Measurements from ENCODE around the gene ARHGAP10.
"Not testable (repeated sequence)": the region's sequence is repeated elsewhere in the genome, so short reads cannot be mapped to it uniquely, and the experiment has no call there.

Gene ARHGAP10

DNA sequence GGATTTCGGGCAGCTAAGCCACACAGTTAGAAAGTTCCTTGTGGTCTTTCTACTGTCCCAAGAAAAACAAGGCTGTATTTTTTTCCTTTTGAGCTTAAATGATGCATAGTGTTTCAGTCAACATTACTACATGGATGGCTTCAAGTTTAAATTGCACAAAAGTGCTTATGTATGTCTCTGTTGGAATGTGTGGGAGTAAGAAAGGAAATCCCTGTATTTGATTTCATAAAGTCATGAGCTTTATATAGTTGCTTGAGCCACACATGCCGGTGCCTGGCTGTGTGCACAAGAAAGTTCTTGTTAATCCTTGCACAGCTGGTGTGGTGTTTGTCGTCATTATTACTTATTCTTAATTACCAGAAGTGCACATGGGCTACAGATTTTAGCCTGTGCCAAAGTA lies 262.2 kb downstream of the ARHGAP10 start:
- Histone ChIP-seq H3K27me3 (ENCODE audit: insufficient read depth, low read length, poor library complexity) (no peaks in the 10 kb centered on the region), H4K20me1 (ENCODE audit: insufficient read depth, low read length) (no peaks in the 10 kb centered on the region), H3K4me2 (ENCODE audit: insufficient read depth, low read length) (no peak overlapping the region), H2AFZ (ENCODE audit: low read depth, low read length) (no peak overlapping the region), H3K4me1 (ENCODE audit: insufficient read depth, low read length) (no peaks in the 10 kb centered on the region), H3K9ac (ENCODE audit: low read depth, low read length) (no peak overlapping the region), H3K4me3 (ENCODE audit: low read depth in 1 of 2, low read length in 2 of 2) (no peak overlapping the region), H3K36me3 (ENCODE audit: insufficient read depth, low read length) (no peaks in the 10 kb centered on the region), H3K27ac (ENCODE audit: low read length) (no peak overlapping the region), H3K79me2 (ENCODE audit: insufficient read depth, low read length) (no peaks in the 10 kb centered on the region), H3K9me3 (ENCODE audit: insufficient read depth, low read length, severe bottlenecking) (no peaks in the 10 kb centered on the region)
- no peak for ATAC-seq (ENCODE audit: insufficient read depth, low read depth)
- DNase-seq = no peak
- TF ChIP-seq EZH2 (IDR thresholded peaks at IDR 0.05; ENCODE audit: borderline replicate concordance, low read depth, low read length, severe bottlenecking) = no peak
- TF ChIP-seq, protein P1, sequence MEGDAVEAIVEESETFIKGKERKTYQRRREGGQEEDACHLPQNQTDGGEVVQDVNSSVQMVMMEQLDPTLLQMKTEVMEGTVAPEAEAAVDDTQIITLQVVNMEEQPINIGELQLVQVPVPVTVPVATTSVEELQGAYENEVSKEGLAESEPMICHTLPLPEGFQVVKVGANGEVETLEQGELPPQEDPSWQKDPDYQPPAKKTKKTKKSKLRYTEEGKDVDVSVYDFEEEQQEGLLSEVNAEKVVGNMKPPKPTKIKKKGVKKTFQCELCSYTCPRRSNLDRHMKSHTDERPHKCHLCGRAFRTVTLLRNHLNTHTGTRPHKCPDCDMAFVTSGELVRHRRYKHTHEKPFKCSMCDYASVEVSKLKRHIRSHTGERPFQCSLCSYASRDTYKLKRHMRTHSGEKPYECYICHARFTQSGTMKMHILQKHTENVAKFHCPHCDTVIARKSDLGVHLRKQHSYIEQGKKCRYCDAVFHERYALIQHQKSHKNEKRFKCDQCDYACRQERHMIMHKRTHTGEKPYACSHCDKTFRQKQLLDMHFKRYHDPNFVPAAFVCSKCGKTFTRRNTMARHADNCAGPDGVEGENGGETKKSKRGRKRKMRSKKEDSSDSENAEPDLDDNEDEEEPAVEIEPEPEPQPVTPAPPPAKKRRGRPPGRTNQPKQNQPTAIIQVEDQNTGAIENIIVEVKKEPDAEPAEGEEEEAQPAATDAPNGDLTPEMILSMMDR (IDR thresholded peaks at IDR 0.05; ENCODE audit: borderline replicate concordance, extremely low read depth, low read length, poor library complexity, severe bottlenecking) = no peak

DNA sequence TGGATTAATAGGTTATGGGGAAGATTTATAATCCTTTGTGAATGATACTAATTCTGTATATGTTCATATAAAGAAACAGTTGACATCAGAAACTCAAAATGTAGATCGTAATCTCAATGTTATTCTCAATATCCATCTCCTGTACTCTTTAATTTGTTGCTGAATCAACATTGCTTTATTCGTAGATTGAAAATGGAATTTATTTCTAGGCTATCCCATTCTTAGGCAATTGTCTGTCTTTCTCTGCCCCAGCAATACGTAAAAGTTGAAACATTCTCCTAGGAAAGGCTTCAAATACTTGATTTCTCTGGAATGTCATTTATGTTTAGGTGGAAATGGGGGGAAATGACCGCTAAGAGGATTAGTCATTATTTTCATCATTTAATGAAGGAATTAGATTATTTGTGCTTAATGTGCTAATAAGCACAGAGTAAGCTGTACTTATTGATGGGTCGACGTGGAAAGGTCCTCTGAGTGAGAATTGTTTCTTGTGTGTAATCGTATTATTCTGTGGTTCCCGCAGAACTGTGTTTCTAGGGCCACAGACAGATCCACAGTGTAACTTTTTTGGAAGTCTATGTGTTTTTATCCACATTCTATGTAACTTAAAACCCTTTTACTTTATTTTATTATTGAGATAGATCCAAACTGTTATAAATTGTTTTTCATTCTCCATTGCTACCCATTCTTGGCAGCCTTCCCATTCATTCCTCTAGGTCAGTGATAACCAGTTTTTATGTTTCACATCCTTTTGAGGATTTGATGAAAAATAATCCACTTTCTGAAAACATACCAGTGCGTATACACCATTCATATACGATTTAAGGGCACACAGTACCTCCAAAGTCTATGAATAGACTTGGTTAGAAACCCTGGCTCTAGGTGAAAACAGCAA lies 262.9 kb downstream of the ARHGAP10 start:
- H4K20me1 ChIP-seq (ENCODE audit: insufficient read depth, low read length) = no peaks in the 10 kb centered on the region
- H3K9me3 ChIP-seq (ENCODE audit: insufficient read depth, low read length, severe bottlenecking) = no peaks in the 10 kb centered on the region
- TF ChIP-seq, protein P1 (IDR thresholded peaks at IDR 0.05; ENCODE audit: borderline replicate concordance, extremely low read depth, low read length, poor library complexity, severe bottlenecking) = no peak
- TF ChIP-seq EZH2 (IDR thresholded peaks at IDR 0.05; ENCODE audit: borderline replicate concordance, low read depth, low read length, severe bottlenecking) = no peak
- H3K4me2 ChIP-seq (ENCODE audit: insufficient read depth, low read length) = no peak overlapping the region
- ATAC-seq (ENCODE audit: insufficient read depth, low read depth) (no peak), DNase-seq (no peak)
- no peak overlapping the region for H3K27ac ChIP-seq (ENCODE audit: low read length)
- no peak overlapping the region for H3K4me3 ChIP-seq (ENCODE audit: low read depth in 1 of 2, low read length in 2 of 2)
- no peak overlapping the region for H2AFZ ChIP-seq (ENCODE audit: low read depth, low read length)
- no peaks in the 10 kb centered on the region for H3K36me3 ChIP-seq (ENCODE audit: insufficient read depth, low read length)
- H3K79me2 ChIP-seq (ENCODE audit: insufficient read depth, low read length) = no peaks in the 10 kb centered on the region
- H3K27me3 ChIP-seq (ENCODE audit: insufficient read depth, low read length, poor library complexity) = no peaks in the 10 kb centered on the region
- no peaks in the 10 kb centered on the region for H3K4me1 ChIP-seq (ENCODE audit: insufficient read depth, low read length)
- no peak overlapping the region for H3K9ac ChIP-seq (ENCODE audit: low read depth, low read length)

DNA sequence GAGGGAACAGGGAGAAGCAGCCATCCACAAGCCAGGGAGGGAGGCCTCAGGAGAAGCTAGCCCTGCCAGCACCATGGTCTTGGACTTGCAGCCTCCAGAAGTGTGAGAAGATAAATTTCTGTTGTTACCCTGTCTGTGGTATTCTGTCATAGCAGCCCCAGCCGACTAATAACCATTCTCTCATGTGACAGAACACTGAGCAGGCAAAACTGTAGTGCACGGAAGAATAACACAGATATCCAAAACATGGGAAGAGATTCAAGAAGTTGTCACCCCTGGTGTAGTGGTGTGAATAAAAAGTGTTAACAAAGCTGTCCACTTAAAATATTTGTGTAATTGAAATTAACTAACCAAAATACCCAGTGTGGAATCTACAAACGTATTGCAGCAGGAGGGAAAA lies 265.0 kb downstream of the ARHGAP10 start:
- TF ChIP-seq, protein P1 (IDR thresholded peaks at IDR 0.05; ENCODE audit: borderline replicate concordance, extremely low read depth, low read length, poor library complexity, severe bottlenecking) = no peak
- no peak for TF ChIP-seq EZH2 (IDR thresholded peaks at IDR 0.05; ENCODE audit: borderline replicate concordance, low read depth, low read length, severe bottlenecking)
- Histone ChIP-seq H4K20me1 (ENCODE audit: insufficient read depth, low read length) (no peaks in the 10 kb centered on the region), H3K4me3 (ENCODE audit: low read depth in 1 of 2, low read length in 2 of 2) (no peak overlapping the region), H3K9ac (ENCODE audit: low read depth, low read length) (no peak overlapping the region), H3K4me1 (ENCODE audit: insufficient read depth, low read length) (no peaks in the 10 kb centered on the region), H3K9me3 (ENCODE audit: insufficient read depth, low read length, severe bottlenecking) (no peaks in the 10 kb centered on the region), H3K4me2 (ENCODE audit: insufficient read depth, low read length) (no peak overlapping the region), H3K36me3 (ENCODE audit: insufficient read depth, low read length) (no peaks in the 10 kb centered on the region), H3K27me3 (ENCODE audit: insufficient read depth, low read length, poor library complexity) (no peaks in the 10 kb centered on the region), H3K79me2 (ENCODE audit: insufficient read depth, low read length) (no peaks in the 10 kb centered on the region), H3K27ac (ENCODE audit: low read length) (no peak overlapping the region), H2AFZ (ENCODE audit: low read depth, low read length) (no peak overlapping the region)
- ATAC-seq (ENCODE audit: insufficient read depth, low read depth) (no peak), DNase-seq (no peak)

DNA sequence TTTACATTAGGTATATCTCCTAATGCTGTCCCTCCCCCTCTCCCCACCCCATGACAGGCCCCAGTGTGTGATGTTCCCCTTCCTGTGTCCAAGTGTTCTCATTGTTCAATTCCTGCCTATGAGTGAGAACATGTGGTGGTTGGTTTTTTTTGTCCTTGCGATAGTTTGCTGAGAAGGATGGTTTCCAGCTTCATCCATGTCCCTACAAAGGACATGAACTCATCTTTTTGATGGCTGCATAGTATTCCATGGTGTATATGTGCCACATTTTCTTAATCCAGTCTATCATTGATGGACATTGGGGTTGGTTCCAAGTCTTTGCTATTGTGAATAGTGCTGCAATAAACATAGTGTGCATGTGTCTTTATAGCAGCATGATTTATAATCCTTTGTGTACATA lies 268.1 kb downstream of the ARHGAP10 start:
- DNase-seq; H3K27me3 ChIP-seq (ENCODE audit: insufficient read depth, low read length, poor library complexity); H2AFZ ChIP-seq (ENCODE audit: low read depth, low read length); ATAC-seq (ENCODE audit: insufficient read depth, low read depth); H3K4me3 ChIP-seq (ENCODE audit: low read depth in 1 of 2, low read length in 2 of 2); H3K9me3 ChIP-seq (ENCODE audit: insufficient read depth, low read length, severe bottlenecking); H3K4me2 ChIP-seq (ENCODE audit: insufficient read depth, low read length); H3K36me3 ChIP-seq (ENCODE audit: insufficient read depth, low read length); H3K4me1 ChIP-seq (ENCODE audit: insufficient read depth, low read length); H3K27ac ChIP-seq (ENCODE audit: low read length); H4K20me1 ChIP-seq (ENCODE audit: insufficient read depth, low read length); H3K9ac ChIP-seq (ENCODE audit: low read depth, low read length); H3K79me2 ChIP-seq (ENCODE audit: insufficient read depth, low read length): not testable (repeated sequence)

All from DND-41 (cell line).